ENCODE data around the gene L3MBTL2. TPM values are rescaled to one million over a fixed set of nuclear protein-coding genes. Genes with fewer than 3 reads are reported as not detected.

The L3MBTL2 gene
- total RNA-seq, 2 experiments from 2014 or later: 40.1 to 42.2 TPM

DNA sequence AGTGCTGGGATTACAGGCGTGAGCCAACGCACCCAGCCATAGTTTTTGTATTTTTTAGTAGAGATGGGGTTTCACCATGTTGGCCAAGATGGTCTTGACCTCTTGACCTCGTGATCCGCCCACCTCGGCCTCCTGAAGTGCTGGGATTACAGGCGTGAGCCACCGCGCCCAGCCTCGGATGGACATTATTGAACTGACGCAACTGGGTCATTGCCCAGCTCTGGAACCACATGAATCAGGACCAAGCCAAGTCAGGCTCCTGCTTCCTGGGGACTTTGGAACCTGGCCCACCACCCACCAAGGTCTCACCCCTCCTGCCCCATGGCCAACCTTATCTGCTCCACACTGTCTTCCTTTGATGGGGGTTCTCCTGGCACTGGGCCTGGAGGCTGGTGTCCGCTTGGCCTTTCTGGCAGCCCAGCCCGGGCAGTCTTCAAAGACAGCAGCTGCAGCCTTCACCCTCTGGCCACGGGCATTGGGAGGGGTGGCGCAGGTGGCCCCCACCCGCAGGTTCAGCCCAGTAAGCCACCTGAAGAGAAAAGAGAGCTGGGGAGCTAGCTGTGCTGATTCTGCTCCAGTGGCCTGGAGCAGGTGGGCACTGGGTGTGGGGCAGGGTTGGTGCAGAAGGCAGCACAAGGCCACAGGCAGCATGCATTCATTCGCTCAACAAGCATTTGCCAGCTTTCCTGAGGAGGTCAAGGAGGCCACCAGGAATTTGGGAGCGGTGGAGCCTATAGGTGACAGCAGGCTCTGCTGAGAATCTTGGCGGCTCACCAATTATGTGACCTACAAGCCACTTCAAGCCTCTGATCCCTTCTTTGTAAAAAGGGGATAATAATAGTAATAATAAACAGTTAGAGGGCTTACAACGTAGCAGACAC is 29.9 kb downstream of the L3MBTL2 start:
- ChIA-PET CTCF (interaction anchor here (3.5 to 4.3 kb wide), 3 partner anchors 18 to 313 kb away, joined by 38 to 114 read pairs (median 39); no protein-coding TSS in a partner anchor), POLR2A (no interaction called here)
- H3K4me1 Mint-ChIP-seq (ENCODE audit: low read depth): peaks cover 6% of the 10 kb centered on the region

GRCh38 chr22:41237036-41237706 is 32.1 kb downstream of the L3MBTL2 start:
- POLR2A ChIA-PET: interaction anchor here (0.7 to 1.4 kb wide), 12 partner anchors 16 to 380 kb away, joined by 3 to 10 read pairs (median 4); partner anchors contain the start of genes EP300, RBX1 and XPNPEP3
- no peak for DNase-seq
- Mint-ChIP-seq H3K27me3 (ENCODE audit: low read depth) (no peaks in the 10 kb centered on the region), H3K9me3 (ENCODE audit: insufficient read depth) (no peaks in the 10 kb centered on the region), H3K27ac (peak overlapping the region; percentile 20), H3K36me3 (ENCODE audit: low read depth) (no peaks in the 10 kb centered on the region), H3K4me1 (ENCODE audit: low read depth) (peaks cover 6% of the 10 kb centered on the region), H3K4me3 (peak overlapping the region; percentile 66)
- CTCF ChIA-PET: interaction anchor here (0.6 to 4.3 kb wide), 54 partner anchors 10 to 384 kb away, joined by 3 to 114 read pairs (median 4); partner anchors contain the start of genes EP300, RANGAP1, RBX1 and XPNPEP3
- ATAC-seq: no peak

More for the DNA sequence above, 29.9 kb downstream of the L3MBTL2 start:
- ATAC-seq: no peak
- H3K27ac Mint-ChIP-seq: no peak overlapping the region
- no peaks in the 10 kb centered on the region for H3K36me3 Mint-ChIP-seq (ENCODE audit: low read depth)
- H3K27me3 Mint-ChIP-seq (ENCODE audit: low read depth): no peaks in the 10 kb centered on the region
- H3K4me3 Mint-ChIP-seq: no peak overlapping the region
- no peak for DNase-seq
- H3K9me3 Mint-ChIP-seq (ENCODE audit: insufficient read depth): no peaks in the 10 kb centered on the region

GRCh38 chr22:41237707-41238569 is 32.8 kb downstream of the L3MBTL2 start:
- H3K27ac Mint-ChIP-seq: no peak overlapping the region
- H3K4me1 Mint-ChIP-seq (ENCODE audit: low read depth): peaks cover 6% of the 10 kb centered on the region
- POLR2A ChIA-PET: interaction anchor here (0.7 to 1.4 kb wide), 11 partner anchors 15 to 381 kb away, joined by 3 to 10 read pairs (median 3); partner anchors contain the start of genes EP300, RBX1 and XPNPEP3
- no peaks in the 10 kb centered on the region for H3K27me3 Mint-ChIP-seq (ENCODE audit: low read depth)
- CTCF ChIA-PET: interaction anchor here (0.6 to 4.3 kb wide), 57 partner anchors 10 to 385 kb away, joined by 3 to 114 read pairs (median 4); partner anchors contain the start of genes EP300, RANGAP1, RBX1 and XPNPEP3
- H3K9me3 Mint-ChIP-seq (ENCODE audit: insufficient read depth): no peaks in the 10 kb centered on the region
- DNase-seq (peak; percentile 90), ATAC-seq (peak; percentile 95)
- H3K4me3 Mint-ChIP-seq: no peak overlapping the region
- no peaks in the 10 kb centered on the region for H3K36me3 Mint-ChIP-seq (ENCODE audit: low read depth)

GRCh38 chr22:41238570-41239442 is 33.7 kb downstream of the L3MBTL2 start:
- DNase-seq: no peak
- peaks cover 4% of the 10 kb centered on the region for H3K36me3 Mint-ChIP-seq (ENCODE audit: low read depth)
- H3K4me1 Mint-ChIP-seq (ENCODE audit: low read depth): peaks cover 6% of the 10 kb centered on the region
- ChIA-PET POLR2A (interaction anchor here (0.6 to 1.4 kb wide), 4 partner anchors 30 to 288 kb away, joined by 3 to 4 read pairs (median 3); partner anchors contain the start of gene RBX1), CTCF (interaction anchor here (0.9 to 4.3 kb wide), 13 partner anchors 9 to 340 kb away, joined by 3 to 114 read pairs (median 6); partner anchors contain the start of gene RBX1)
- H3K27ac Mint-ChIP-seq: no peak overlapping the region
- no peaks in the 10 kb centered on the region for H3K27me3 Mint-ChIP-seq (ENCODE audit: low read depth)
- H3K9me3 Mint-ChIP-seq (ENCODE audit: insufficient read depth): no peaks in the 10 kb centered on the region
- H3K4me3 Mint-ChIP-seq: peak overlapping the region; percentile 29
- no peak for ATAC-seq

DNA sequence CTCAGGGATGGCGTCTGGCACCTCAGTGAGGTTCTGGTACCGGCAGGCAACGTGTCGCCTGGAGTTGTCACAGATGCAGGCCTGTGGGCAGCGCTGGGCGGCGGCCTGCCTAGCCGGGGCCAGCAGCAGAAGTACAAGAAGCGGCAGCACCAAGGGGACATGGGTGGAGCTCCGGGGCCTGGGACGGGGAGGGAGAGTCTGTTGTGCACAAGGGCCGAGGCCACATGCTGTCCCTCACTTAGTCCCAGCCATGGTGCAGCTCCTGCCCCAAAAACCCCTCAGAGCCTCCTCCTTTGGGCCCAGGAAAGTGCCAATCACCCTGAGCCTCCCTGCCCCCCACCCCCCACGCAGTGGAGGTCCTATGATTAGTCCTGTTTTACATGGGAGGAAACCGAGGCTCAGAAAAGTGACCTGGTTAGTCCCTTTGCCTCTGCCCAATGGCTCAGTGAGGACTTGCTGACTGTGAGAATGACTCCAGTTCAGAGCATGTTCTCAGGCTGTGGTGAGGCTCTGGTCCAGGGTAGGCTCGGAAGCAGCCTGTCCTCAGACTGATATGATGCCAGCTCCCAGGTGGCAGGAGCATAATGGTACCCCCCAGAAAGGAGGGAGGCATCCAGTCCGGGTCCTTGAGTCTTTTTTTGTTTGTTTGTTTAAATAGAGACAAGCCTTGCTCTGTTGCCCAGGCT is 34.5 kb downstream of the L3MBTL2 start:
- peaks cover 4% of the 10 kb centered on the region for H3K36me3 Mint-ChIP-seq (ENCODE audit: low read depth)
- no peaks in the 10 kb centered on the region for H3K27me3 Mint-ChIP-seq (ENCODE audit: low read depth)
- no peak overlapping the region for H3K4me3 Mint-ChIP-seq
- ATAC-seq (no peak), DNase-seq (no peak)
- H3K4me1 Mint-ChIP-seq (ENCODE audit: low read depth): peaks cover 6% of the 10 kb centered on the region
- H3K27ac Mint-ChIP-seq: no peak overlapping the region
- CTCF ChIA-PET: interaction anchor here (4.3 kb wide), 1 partner anchor 317 kb away, joined by 114 read pairs; no protein-coding TSS in a partner anchor
- POLR2A ChIA-PET: interaction anchor here (0.6 kb wide), 1 partner anchor 173 kb away, joined by 3 read pairs; no protein-coding TSS in a partner anchor
- H3K9me3 Mint-ChIP-seq (ENCODE audit: insufficient read depth): no peaks in the 10 kb centered on the region

DNA sequence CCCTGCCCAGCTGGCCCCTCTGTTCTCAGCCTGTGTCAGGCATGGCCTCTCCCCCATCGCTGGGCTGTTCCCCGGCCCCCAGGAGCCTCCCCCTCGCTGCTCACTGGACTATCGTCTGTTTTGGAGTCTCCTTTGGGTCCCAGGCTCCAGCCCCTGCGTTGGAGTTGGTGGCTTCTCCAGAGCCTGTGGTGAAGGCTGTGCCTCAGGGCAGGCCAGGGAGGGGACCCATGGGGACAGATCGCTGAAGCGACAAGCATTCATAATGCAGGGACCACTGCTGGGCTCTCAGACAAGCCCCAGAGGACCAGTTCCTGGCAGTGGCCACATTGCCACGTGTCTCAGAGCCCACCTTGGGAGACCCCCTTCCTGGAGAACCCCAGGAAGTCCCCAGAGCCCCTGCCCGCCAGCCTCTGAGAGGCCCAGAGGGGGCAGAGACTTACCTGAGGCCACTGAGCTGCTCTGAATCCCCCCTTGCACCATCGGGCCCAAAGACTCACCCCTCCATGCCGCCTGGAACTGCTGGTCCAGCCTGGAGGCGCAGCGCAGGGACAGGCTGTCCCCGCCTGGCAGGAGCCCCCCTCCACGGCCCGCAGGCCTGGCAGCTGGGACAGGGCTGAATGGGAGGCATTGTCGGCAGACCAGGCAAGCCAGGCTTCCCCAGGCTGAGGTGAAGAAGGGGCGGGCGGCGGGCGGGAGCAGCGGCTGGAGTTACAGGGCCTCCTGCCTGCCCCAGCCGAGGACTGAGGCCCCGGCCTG is 35.4 kb downstream of the L3MBTL2 start, which contains the start of gene CHADL:
Gene CHADL, minus strand, starts transcription at position 555 of the 756 bp plus-strand sequence. Its CDS starts 50 bp downstream, at position 505.
- H3K4me1 Mint-ChIP-seq (ENCODE audit: low read depth): peaks cover 6% of the 10 kb centered on the region
- CTCF ChIA-PET: no interaction called here
- no peaks in the 10 kb centered on the region for H3K27me3 Mint-ChIP-seq (ENCODE audit: low read depth)
- no peak within 1 kb of the TSS for H3K27ac Mint-ChIP-seq
- ATAC-seq: no peak
- no peak within 1 kb of the TSS for H3K4me3 Mint-ChIP-seq
- DNase-seq: no peak
- H3K9me3 Mint-ChIP-seq (ENCODE audit: insufficient read depth): no peaks in the 10 kb centered on the region
- peaks cover 4% of the 10 kb centered on the region for H3K36me3 Mint-ChIP-seq (ENCODE audit: low read depth)
- POLR2A ChIA-PET: no interaction called here

DNA sequence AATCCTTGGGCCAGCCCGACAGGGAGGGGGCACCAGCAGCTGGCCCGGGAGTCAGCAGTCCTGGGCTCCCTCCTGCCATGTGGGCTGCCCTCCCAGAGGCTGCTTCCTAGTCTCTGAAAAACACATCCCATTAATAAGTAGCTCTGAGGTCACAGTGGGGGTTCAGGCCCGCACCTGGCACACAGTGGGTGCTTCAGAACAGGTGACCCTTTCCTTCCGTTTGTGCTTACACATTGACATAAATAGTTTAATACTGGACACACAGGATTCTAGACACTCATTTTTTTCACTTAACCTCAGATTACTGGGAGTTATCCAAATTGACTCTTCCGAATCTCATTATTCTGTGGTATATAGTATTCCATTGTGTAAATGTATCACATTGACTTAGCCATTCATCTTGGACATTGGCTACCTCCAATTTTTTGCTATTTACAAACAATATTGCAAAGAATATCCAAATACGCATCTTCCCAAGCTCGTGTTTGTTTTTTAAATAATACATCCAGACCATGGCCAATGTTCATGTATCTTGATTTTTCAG is 36.1 kb downstream of the L3MBTL2 start:
- Mint-ChIP-seq H3K36me3 (ENCODE audit: low read depth) (peaks cover 4% of the 10 kb centered on the region), H3K27ac (no peak overlapping the region), H3K27me3 (ENCODE audit: low read depth) (no peaks in the 10 kb centered on the region), H3K4me1 (ENCODE audit: low read depth) (peaks cover 6% of the 10 kb centered on the region), H3K4me3 (no peak overlapping the region), H3K9me3 (ENCODE audit: insufficient read depth) (no peaks in the 10 kb centered on the region)
- ATAC-seq: no peak
- POLR2A ChIA-PET: no interaction called here
- DNase-seq: no peak
- CTCF ChIA-PET: no interaction called here

DNA sequence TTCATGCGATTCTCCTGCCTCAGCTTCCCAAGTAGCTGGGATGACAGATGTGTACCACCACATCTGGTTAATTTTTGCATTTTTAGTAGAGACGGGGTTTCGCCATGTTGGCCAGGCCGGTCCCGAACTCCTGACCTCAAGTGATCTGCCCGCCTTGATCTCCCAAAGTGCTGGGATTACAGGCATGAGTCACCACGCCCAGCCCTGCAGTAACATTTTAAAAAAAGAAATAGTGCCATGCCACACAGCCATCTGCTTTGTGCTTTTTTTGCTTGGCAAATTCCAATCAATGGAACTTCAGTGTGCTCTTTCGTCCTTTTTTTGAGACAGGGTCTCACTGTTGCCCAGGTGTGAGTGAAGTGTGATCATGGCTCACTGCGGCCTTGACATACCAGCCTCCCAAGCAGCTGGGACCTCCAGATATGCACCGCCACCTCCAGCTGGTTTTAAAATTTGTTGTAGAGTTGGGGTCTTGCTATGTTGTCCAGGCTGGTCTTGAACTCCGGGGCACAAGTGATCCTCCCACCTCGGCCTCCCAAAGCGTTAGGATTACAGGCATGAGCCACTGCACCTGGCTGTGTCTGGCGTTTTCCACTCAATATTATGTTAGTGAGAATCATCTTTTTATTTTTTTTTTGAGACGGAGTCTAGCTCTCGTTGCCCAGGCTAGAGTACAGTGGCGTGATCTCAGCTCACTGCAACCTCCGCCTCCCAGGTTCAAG is 37.4 kb downstream of the L3MBTL2 start:
- Mint-ChIP-seq H3K36me3 (ENCODE audit: low read depth) (peaks cover 6% of the 10 kb centered on the region), H3K4me3 (no peak overlapping the region), H3K4me1 (ENCODE audit: low read depth) (peaks cover 2% of the 10 kb centered on the region), H3K9me3 (ENCODE audit: insufficient read depth) (no peaks in the 10 kb centered on the region), H3K27me3 (ENCODE audit: low read depth) (no peaks in the 10 kb centered on the region), H3K27ac (no peak overlapping the region)
- CTCF ChIA-PET: no interaction called here
- DNase-seq: no peak
- POLR2A ChIA-PET: interaction anchor here (1.4 kb wide), 1 partner anchor 291 kb away, joined by 3 read pairs; no protein-coding TSS in a partner anchor
- ATAC-seq: no peak

DNA sequence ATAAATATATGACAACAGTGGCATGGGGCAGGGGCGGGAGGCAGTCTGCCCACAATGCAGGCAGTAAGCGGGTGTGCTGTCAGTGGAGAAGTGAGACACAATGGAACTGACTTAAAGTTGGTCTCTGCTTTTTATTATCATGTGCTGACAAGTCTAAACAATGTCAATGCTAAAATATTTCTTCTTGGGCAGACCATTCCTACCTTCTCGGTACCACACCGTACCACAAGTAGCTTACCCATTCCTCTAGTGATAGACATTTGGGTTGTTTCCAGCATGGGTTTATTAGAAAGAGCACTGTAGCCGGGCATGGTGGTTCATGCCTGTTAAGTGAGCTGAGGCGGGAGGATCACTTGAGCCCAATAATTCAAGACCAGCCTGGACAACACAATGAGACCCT is 38.2 kb downstream of the L3MBTL2 start:
- Mint-ChIP-seq H3K27ac (no peak overlapping the region), H3K4me1 (ENCODE audit: low read depth) (peaks cover 2% of the 10 kb centered on the region), H3K36me3 (ENCODE audit: low read depth) (peaks cover 9% of the 10 kb centered on the region), H3K27me3 (ENCODE audit: low read depth) (no peaks in the 10 kb centered on the region), H3K9me3 (ENCODE audit: insufficient read depth) (no peaks in the 10 kb centered on the region), H3K4me3 (no peak overlapping the region)
- DNase-seq (no peak), ATAC-seq (no peak)
- CTCF ChIA-PET: no interaction called here
- POLR2A ChIA-PET: interaction anchor here (0.9 kb wide), 1 partner anchor 120 kb away, joined by 4 read pairs; no protein-coding TSS in a partner anchor
